T-cell (primary cell): Measurements from ENCODE around the gene HAO2. TPM values are rescaled to one million over a fixed set of nuclear protein-coding genes. Genes with fewer than 3 reads are reported as not detected.

Experiments
- ATAC-seq, 4 experiments: fragments of 200-7000 bp in 3 of 4; fragments of 150-1000 bp in 1 of 4; cut with Tn5 transposase; replicated peaks in 1 of 4; 1 replicate in 3 of 4; 2 replicates in 1 of 4; pipeline ENCODE4 v1.10.0; 2021; ENCODE audit warnings: moderate library complexity in 3 of 4, mild to moderate bottlenecking in 2 of 4, moderate number of reproducible peaks in 1 of 4
- CTCF ChIA-PET, 2 donors: fragments of 300-600 bp; sonication (Branson Sonifier 250); formaldehyde crosslinking; loops; one replicate each; lab custom pipeline; 2022; ENCODE audit warnings: antibody characterized with exemption in 2 of 2; lab: Charles Lee
- POLR2A ChIA-PET, 2 donors: fragments of 300-600 bp; sonication (Branson Sonifier 250); formaldehyde crosslinking; loops; one replicate each; lab custom pipeline; 2022; ENCODE audit warnings: antibody characterized with exemption in 2 of 2; lab: Charles Lee
- DNase-seq, 35 experiments: peaks; one replicate each; pipeline versions ENCODE4 v3.0.0 to v3.0.0-alpha.2; 2013 to 2023
- H3K27ac ChIP-seq: one replicate; pipeline ENCODE4 v1.5.1; 2013; ENCODE audit warnings: low read length
- H3K27me3 ChIP-seq, 2 experiments: replicated peaks in 1 of 2; 1 replicate in 1 of 2; 2 replicates in 1 of 2; pipeline versions ENCODE4 v1.6.1 to v1.7.0; 2013; ENCODE audit warnings: low read length in 1 of 2, mixed read lengths in 1 of 2; ENCODE audit not compliant: control insufficient read depth in 2 of 2, insufficient read depth in 2 of 2; ENCODE audit errors: extremely low read depth in 1 of 2
- H3K36me3 ChIP-seq, 2 donors: 1 replicate in 1 of 2; 2 replicates in 1 of 2; pipeline versions ENCODE4 v1.6.1 to v1.7.0; 2013; ENCODE audit warnings: low read length in 1 of 2; ENCODE audit not compliant: control insufficient read depth in 2 of 2, insufficient read depth in 1 of 2; ENCODE audit errors: extremely low read depth in 1 of 2
- H3K4me1 ChIP-seq, 2 experiments: 1 replicate in 1 of 2; 2 replicates in 1 of 2; pipeline versions ENCODE4 v1.6.1 to v1.7.0; 2013; ENCODE audit warnings: low read length in 2 of 2, mixed read lengths in 1 of 2; ENCODE audit not compliant: insufficient read depth in 2 of 2, control insufficient read depth in 1 of 2; ENCODE audit errors: extremely low read depth in 1 of 2
- H3K4me3 ChIP-seq, 2 donors: 1 replicate in 1 of 2; 2 replicates in 1 of 2; pipeline versions ENCODE4 v1.5.1 to v1.7.0; 2013; ENCODE audit warnings: mild to moderate bottlenecking in 2 of 2, low read length in 1 of 2, moderate library complexity in 1 of 2; ENCODE audit not compliant: control insufficient read depth in 1 of 2; ENCODE audit errors: extremely low read depth in 1 of 2
- H3K9me3 ChIP-seq: 2 replicates; pipeline ENCODE4 v1.7.0; 2013
- H3K27ac Mint-ChIP-seq, 2 donors: one replicate each; pipeline ENCODE4 v1.8.0; 2020 to 2021; ENCODE audit warnings: mild to moderate bottlenecking in 2 of 2, mixed read lengths in 2 of 2
- H3K27me3 Mint-ChIP-seq, 2 donors: one replicate each; pipeline ENCODE4 v1.8.0; 2021 to 2022; ENCODE audit warnings: mixed read lengths in 2 of 2
- H3K36me3 Mint-ChIP-seq: one replicate; pipeline ENCODE4 v1.8.0; 2021; ENCODE audit warnings: mixed read lengths
- H3K4me1 Mint-ChIP-seq, 3 donors: one replicate each; pipeline ENCODE4 v1.8.0; 2020 to 2022; ENCODE audit warnings: mixed read lengths in 3 of 3, mild to moderate bottlenecking in 1 of 3
- H3K4me3 Mint-ChIP-seq, 3 donors: one replicate each; pipeline ENCODE4 v1.8.0; 2020 to 2022; ENCODE audit warnings: mild to moderate bottlenecking in 3 of 3, mixed read lengths in 3 of 3, moderate library complexity in 3 of 3
- H3K9me3 Mint-ChIP-seq, 3 donors: one replicate each; pipeline ENCODE4 v1.8.0; 2020 to 2022; ENCODE audit warnings: mixed read lengths in 3 of 3
- WGBS: methylation state at CpG from one replicate; pipeline ENCODE4 v1.1.5; 2013; ENCODE audit warnings: missing lambda C conversion rate; ENCODE audit not compliant: insufficient coverage; 5-methylcytosine and 5-hydroxymethylcytosine counted together
- total RNA-seq, 35 experiments: library from RNA in 6 of 35; stranded (reverse) in 6 of 35; fragments of 120-200 nt in 1 of 35; gene quantifications; one replicate each; pipeline versions ENCODE4 v1.2.1 to v1.2.4 and lab custom pipeline; 2013 to 2026

Gene HAO2
- total RNA-seq, 5 donors from 2014 or later (not counting 1 experiment from before 2014, with no cell fraction given): not detected

DNA sequence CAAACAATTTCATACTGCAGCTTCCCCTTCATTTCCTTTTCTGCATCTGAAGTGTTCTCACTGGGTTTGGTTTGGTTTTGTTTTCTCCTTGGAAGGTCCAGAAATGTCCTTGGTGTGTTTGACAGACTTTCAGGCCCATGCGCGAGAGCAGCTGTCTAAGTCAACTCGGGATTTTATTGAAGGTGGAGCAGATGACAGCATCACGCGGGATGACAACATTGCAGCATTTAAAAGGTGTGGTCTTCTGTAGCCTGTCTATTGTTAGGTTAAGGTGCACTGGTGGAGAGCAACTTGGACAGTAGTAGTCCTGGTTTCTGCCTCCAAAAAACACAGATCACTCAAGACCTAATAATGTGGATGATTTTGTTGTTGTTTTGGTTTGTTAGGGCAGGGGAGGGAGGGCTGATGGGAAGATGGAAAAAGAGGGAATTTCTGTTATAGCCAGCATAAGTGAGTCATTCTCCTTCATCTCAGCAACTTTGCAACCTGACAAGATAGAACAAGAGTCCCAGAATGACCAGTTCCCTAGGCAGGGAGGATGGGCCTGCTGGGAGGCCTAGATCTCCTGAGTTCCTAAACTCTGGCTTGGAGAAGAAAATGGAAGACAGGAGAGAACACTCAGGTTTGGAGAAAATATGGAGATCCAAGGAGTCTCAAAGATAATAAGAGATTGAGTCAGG lies 12.5 kb downstream of the HAO2 start:
- ATAC-seq (no peak), DNase-seq (no peak)
- H3K27ac ChIP-seq: no peak overlapping the region
- H3K36me3 ChIP-seq: no peaks in the 10 kb centered on the region
- no peaks in the 10 kb centered on the region for H3K27me3 ChIP-seq
- ChIA-PET CTCF (no interaction called here), POLR2A (no interaction called here)
- H3K27ac Mint-ChIP-seq: no peak overlapping the region
- H3K4me1 ChIP-seq: no peaks in the 10 kb centered on the region
- no peaks in the 10 kb centered on the region for H3K4me1 Mint-ChIP-seq
- no peak overlapping the region for H3K4me3 ChIP-seq
- H3K9me3 Mint-ChIP-seq: peaks cover 0 to 12% (median 4%) of the 10 kb centered on the region in 3 donors
- H3K36me3 Mint-ChIP-seq: no peaks in the 10 kb centered on the region
- no peaks in the 10 kb centered on the region for H3K9me3 ChIP-seq
- WGBS: 90% methylated on average over 3 of the region's 5 CpGs
- H3K27me3 Mint-ChIP-seq: peaks cover 4 to 16% of the 10 kb centered on the region in 2 donors
- H3K4me3 Mint-ChIP-seq: no peak overlapping the region

GRCh38 chr1:119384591-119384990 lies 16.0 kb downstream of the HAO2 start:
- Mint-ChIP-seq H3K27ac (no peak overlapping the region), H3K9me3 (peaks cover 0 to 9% (median 0%) of the 10 kb centered on the region in 3 donors)
- WGBS: 100% methylated on average over 4 of the region's 4 CpGs

GRCh38 chr1:119385650-119386049 lies 17.1 kb downstream of the HAO2 start:
- CTCF ChIA-PET: no interaction called here
- H3K4me1 ChIP-seq: no peaks in the 10 kb centered on the region
- POLR2A ChIA-PET: no interaction called here
- H3K27ac Mint-ChIP-seq: no peak overlapping the region
- H3K27me3 ChIP-seq: no peaks in the 10 kb centered on the region
- no peaks in the 10 kb centered on the region for H3K9me3 ChIP-seq
- H3K27me3 Mint-ChIP-seq: peaks cover 0 to 5% of the 10 kb centered on the region in 2 donors
- no peaks in the 10 kb centered on the region for H3K9me3 Mint-ChIP-seq
- H3K27ac ChIP-seq: no peak overlapping the region
- no peak overlapping the region for H3K4me3 ChIP-seq
- no peak for DNase-seq
- H3K4me1 Mint-ChIP-seq: no peaks in the 10 kb centered on the region
- WGBS: no CpG with 5 or more reads among the region's 1 CpG
- no peak overlapping the region for H3K4me3 Mint-ChIP-seq
- no peaks in the 10 kb centered on the region for H3K36me3 ChIP-seq
- no peaks in the 10 kb centered on the region for H3K36me3 Mint-ChIP-seq
- ATAC-seq: no peak

More at GRCh38 chr1:119384591-119384990, 16.0 kb downstream of the HAO2 start:
- Mint-ChIP-seq H3K27me3 (peaks cover 0 to 13% of the 10 kb centered on the region in 2 donors), H3K36me3 (no peaks in the 10 kb centered on the region), H3K4me1 (no peaks in the 10 kb centered on the region), H3K4me3 (no peak overlapping the region)
- H3K27me3 ChIP-seq: no peaks in the 10 kb centered on the region
- ATAC-seq (no peak), DNase-seq (no peak)
- ChIA-PET CTCF (no interaction called here), POLR2A (no interaction called here)
- no peak overlapping the region for H3K4me3 ChIP-seq
- no peak overlapping the region for H3K27ac ChIP-seq
- no peaks in the 10 kb centered on the region for H3K4me1 ChIP-seq
- H3K9me3 ChIP-seq: no peaks in the 10 kb centered on the region
- H3K36me3 ChIP-seq: no peaks in the 10 kb centered on the region

DNA sequence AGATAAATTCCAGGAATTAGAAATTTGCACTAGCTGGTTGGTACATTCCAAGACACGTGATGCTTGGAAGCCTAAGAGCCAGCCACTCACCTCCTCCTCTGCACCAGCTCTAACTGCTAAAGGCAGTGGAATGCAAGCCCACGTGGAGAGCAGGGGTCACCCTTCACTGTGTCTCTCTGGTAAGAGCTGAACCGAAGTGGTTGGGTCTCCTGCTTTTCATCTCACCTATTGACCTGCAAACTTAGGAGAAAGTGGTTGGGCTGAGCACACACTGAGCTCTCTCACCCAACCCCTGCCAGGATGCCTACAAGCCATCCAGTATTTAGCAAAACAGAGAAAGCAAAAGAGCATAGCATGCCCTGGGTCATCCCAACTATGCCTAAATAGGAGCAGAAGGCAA lies 19.3 kb downstream of the HAO2 start:
- no peaks in the 10 kb centered on the region for H3K4me1 Mint-ChIP-seq
- Histone ChIP-seq H3K27ac (no peak overlapping the region), H3K9me3 (no peaks in the 10 kb centered on the region), H3K36me3 (no peaks in the 10 kb centered on the region), H3K27me3 (peaks cover 0 to 3% of the 10 kb centered on the region in 2 experiments), H3K4me1 (no peaks in the 10 kb centered on the region), H3K4me3 (no peak overlapping the region)
- H3K36me3 Mint-ChIP-seq: no peaks in the 10 kb centered on the region
- ATAC-seq (no peak), DNase-seq (no peak)
- peaks cover 0 to 10% of the 10 kb centered on the region in 2 donors for H3K27me3 Mint-ChIP-seq
- no peak overlapping the region for H3K4me3 Mint-ChIP-seq
- H3K9me3 Mint-ChIP-seq: no peaks in the 10 kb centered on the region
- POLR2A ChIA-PET: no interaction called here
- CTCF ChIA-PET: no interaction called here
- H3K27ac Mint-ChIP-seq: no peak overlapping the region
- WGBS: no CpG with 5 or more reads among the region's 3 CpGs

DNA sequence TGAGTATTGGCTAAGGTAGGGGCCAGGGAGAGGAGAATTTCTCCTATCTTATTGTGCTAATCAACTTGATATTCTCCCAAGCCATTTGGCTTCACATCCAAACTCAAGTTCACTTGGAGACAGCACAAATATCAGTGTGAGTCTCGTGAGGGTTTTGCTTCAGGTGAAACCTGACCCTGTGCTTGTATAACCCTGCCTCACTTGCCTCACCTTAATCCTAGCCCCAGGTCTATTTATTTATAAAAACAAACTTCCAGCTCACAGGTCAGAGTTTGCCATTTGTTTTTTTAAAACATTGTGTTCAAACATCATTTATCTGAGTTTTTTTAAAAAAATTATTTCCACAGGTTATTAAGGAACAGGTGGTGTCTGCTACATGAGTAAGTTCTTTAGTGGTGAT lies 19.9 kb downstream of the HAO2 start:
- H3K9me3 ChIP-seq: no peaks in the 10 kb centered on the region
- POLR2A ChIA-PET: no interaction called here
- no peaks in the 10 kb centered on the region for H3K4me1 ChIP-seq
- no peak overlapping the region for H3K27ac ChIP-seq
- peaks cover 0 to 3% of the 10 kb centered on the region in 2 experiments for H3K27me3 ChIP-seq
- Mint-ChIP-seq H3K27me3 (peaks cover 0 to 16% of the 10 kb centered on the region in 2 donors), H3K9me3 (no peaks in the 10 kb centered on the region), H3K4me1 (no peaks in the 10 kb centered on the region), H3K27ac (no peak overlapping the region), H3K4me3 (no peak overlapping the region), H3K36me3 (no peaks in the 10 kb centered on the region)
- ATAC-seq (no peak), DNase-seq (no peak)
- no peaks in the 10 kb centered on the region for H3K36me3 ChIP-seq
- CTCF ChIA-PET: no interaction called here
- 33% methylated on average over 1 of the region's 1 CpG for WGBS
- no peak overlapping the region for H3K4me3 ChIP-seq

DNA sequence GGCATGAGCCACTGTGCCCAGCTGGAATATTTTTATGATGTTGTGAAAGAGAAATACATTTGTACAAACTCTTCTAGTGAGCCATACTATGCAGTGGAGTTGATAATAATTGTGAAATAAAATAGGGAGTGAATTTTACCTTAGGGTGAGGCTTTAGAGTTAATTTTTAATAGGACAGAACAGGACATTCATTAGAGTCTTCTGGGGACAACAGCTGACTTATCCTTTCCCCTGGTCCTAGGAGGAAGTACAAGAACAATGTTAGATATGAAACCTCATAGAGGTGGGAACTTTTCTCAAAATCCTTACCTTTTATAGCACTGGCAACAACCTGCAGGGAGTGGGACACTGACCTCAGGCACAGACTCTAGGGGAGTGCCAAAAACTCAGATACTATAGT lies 21.9 kb downstream of the HAO2 start:
- H3K4me3 ChIP-seq: no peak overlapping the region
- ChIA-PET CTCF (no interaction called here), POLR2A (no interaction called here)
- no peaks in the 10 kb centered on the region for H3K9me3 ChIP-seq
- Mint-ChIP-seq H3K4me3 (no peak overlapping the region), H3K36me3 (no peaks in the 10 kb centered on the region), H3K27me3 (peaks cover 0 to 29% of the 10 kb centered on the region in 2 donors), H3K4me1 (no peaks in the 10 kb centered on the region), H3K27ac (no peak overlapping the region), H3K9me3 (no peaks in the 10 kb centered on the region)
- ATAC-seq (no peak), DNase-seq (no peak)
- H3K4me1 ChIP-seq: no peaks in the 10 kb centered on the region
- no peak overlapping the region for H3K27ac ChIP-seq
- peaks cover 0 to 5% of the 10 kb centered on the region in 2 experiments for H3K27me3 ChIP-seq
- no peaks in the 10 kb centered on the region for H3K36me3 ChIP-seq
